ENCODE measurements around the gene IKZF1.

IKZF1 gene

GRCh38 chr7:50355817-50356178 lies 51.3 kb downstream of the IKZF1 start:
- no peak for DNase-seq (ENCODE audit: low read depth)

GRCh38 chr7:50356212-50356944 lies 51.9 kb downstream of the IKZF1 start:
- no peak for DNase-seq (ENCODE audit: low read depth)

DNA sequence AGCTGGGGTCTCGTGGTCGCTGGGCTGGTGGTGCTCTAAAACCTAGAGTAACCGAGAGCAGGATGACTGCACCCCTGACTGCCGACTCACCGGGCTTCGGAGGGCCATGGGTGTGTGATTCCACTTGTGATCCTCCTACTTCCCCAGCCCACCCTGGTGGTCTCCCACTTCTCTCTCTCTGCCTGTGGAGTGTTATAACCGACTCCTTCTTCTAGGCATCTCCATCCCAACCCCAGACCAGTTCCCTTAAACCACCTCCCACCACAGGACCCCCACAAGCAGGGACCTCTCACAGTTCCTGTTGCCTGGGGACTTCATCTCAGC lies 52.4 kb downstream of the IKZF1 start:
- no peak for DNase-seq (ENCODE audit: low read depth)

GRCh38 chr7:50357426-50357825 lies 52.9 kb downstream of the IKZF1 start:
- no peak for DNase-seq (ENCODE audit: low read depth)

GRCh38 chr7:50358041-50358705 lies 53.7 kb downstream of the IKZF1 start:
- DNase-seq (ENCODE audit: low read depth), result no peak

- DNase-seq (ENCODE audit: low read depth), result no peak
Measured at GRCh38 chr7:50358779-50359178, 54.3 kb downstream of the IKZF1 start.

- no peak for DNase-seq (ENCODE audit: low read depth)
Measured at GRCh38 chr7:50359258-50359994, 54.9 kb downstream of the IKZF1 start.

DNA sequence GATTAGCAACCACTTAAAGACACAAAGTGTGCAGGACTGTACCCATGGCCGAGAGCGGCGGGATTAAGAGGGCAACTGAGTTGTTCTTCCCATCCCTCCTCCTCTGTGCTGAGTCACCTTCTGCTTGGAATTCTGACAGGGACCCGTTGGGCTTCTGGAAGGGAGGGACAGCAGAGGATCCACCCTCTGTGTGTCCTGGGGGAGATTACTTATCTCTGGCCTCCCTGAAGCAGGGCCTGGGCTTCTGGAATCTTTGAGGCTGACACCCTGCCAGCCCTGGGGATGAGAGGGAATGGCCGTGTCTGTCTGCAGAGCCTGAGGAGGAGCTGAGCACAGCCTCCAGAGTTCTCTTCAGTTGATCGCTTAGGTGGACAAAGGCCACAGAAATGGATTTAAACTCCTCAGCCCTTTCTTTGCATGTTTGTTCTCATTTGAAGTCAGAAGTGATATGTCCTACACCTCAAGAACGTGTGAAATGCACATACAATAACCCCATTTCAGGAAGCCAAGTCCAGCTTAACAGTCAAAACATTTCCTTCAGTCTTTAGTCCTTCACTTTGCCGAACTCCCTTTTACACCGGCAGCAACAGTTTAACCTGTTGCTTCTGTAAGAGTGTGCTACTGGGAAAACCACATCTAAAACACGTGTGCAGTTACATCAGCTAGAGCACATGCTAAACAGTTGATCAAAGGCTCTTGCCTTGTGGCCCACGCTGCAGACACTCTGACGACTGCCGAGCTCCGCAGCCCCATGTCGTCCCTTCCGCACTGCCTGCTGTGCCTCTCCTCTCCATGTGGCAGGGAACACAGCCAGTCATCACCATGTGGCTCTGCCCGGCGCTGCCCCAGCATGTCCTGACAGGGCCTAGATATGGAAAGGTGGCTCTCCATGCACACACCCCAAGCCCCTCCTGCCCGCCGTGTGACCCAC lies 55.7 kb downstream of the IKZF1 start:
- no peak for DNase-seq (ENCODE audit: low read depth)

GRCh38 chr7:50362142-50362541 lies 57.6 kb downstream of the IKZF1 start:
- no peak for DNase-seq (ENCODE audit: low read depth)

- no peak for DNase-seq (ENCODE audit: low read depth)
Measured at GRCh38 chr7:50362712-50363282, 58.3 kb downstream of the IKZF1 start.

DNA sequence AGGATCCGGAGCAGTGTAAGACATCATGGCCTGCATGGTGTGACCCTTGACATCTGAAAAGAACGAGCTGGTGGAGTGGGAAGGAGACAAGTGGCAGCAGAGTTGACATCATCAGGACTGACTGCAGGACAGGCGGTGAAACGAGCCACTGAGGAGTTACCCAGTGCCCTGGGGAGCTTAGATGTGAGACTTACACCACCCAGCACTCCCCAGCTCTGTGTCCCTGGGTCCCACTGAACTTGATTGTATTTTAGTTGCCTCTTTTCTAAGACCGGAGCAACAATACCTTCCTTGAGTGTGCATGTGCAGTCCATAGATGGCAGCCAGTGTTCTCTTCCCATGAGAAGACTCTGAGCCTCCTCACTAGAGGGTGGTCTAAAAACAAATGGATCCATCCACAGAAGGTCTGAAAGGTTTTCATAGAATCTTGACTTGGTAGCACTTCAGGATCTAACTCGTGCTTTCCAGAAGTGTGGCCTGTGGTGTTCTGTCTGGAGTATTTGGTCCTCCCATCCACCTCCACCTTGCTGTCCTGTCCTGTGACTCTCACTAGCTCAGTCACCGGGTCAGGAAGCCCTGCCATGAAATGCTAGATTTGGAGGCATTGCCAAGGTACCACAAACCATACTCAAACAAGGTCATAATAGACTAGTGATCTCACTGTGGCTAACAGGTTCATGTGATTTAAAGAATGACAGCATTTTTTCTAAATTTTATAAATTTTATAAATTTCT lies 59.0 kb downstream of the IKZF1 start:
- DNase-seq (ENCODE audit: low read depth), result no peak

- no peak for DNase-seq (ENCODE audit: low read depth)
Measured at GRCh38 chr7:50364645-50365044, 60.1 kb downstream of the IKZF1 start.

- no peak for DNase-seq (ENCODE audit: low read depth)
Measured at GRCh38 chr7:50366311-50366710, 61.8 kb downstream of the IKZF1 start.

DNA sequence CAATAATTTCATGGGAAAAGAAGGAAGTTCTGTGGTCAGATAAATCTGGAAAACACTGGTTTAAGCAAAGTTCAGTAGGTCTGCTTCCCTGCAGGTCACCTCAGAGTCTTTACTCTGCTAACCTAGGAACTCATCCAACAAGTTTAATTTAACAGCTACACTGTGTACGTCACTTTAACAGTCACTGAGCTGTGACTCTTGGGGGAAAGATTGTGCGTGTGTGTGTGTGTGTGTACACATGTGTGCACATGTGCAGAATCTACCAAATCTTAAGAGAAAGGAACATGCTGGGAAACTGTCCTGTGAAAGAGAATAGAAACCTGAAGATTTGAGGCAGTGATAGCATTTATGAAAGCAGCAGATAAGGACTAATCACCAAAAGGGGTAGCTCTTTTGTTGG lies 62.6 kb downstream of the IKZF1 start:
- no peak for DNase-seq (ENCODE audit: low read depth)

- DNase-seq (ENCODE audit: low read depth), result no peak
Measured at GRCh38 chr7:50367570-50367969, 63.1 kb downstream of the IKZF1 start.

DNA sequence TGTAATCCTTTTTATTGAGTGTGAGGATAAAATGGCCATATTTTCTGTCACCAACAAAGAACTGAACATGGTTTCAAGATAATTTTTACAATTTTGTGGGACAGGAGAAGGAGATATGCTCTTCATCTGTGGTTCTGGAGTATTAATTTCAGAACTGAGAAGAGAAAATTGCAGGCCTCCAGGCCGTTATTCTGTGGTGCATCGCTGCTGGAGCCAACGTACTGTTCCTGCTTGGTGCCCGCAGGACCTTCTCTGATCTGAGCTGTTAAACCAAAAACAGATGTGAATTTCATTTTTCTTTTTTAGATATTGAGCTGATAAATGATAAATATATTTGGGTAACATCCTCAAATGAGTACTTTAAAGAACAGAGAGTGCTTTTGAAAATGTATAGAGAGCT lies 63.9 kb downstream of the IKZF1 start:
- DNase-seq (ENCODE audit: low read depth), result no peak

DNA sequence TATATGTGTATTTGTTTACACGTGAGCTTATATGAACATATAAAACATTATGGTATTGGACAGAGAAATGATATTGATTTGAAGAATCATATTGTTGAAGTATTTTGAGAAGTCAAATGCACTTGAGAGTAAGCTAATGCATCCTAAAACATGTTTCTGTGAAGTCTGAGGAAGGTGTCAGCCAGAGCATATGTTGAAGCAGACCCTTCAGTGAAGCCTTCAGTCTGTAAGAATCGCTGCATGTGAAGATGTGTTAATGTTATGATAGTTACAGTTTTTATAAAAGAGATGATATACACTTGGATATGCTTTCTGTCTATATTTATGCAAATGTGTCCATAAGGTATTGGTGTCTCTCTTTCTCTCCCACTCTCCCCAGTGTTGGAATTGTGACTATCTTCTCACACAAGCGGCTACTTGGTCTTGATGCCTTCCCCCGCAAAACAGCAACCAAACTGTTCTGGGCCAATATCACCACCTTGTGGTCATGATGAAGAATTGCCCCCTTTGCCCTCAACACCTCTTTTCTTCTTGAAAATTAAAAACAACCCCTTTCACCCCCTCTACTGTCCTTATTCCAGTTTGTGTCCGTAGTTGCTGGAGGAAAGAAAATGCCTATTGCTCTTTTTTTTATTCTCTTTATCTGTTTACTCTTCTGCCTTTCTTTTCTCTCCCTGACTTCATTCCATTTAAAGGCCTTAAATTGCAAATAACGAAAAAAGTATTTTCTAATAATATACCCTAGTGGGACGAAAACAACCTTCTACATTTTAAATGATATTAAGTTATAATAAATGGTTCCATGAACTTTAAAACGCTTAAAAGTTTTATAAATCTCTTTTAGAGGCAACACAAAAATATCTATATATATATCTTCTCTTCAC lies 64.9 kb downstream of the IKZF1 start:
- no peak for DNase-seq (ENCODE audit: low read depth)

- no peak for DNase-seq (ENCODE audit: low read depth)
Measured at GRCh38 chr7:50370884-50371283, 66.4 kb downstream of the IKZF1 start.

GRCh38 chr7:50371551-50372021 lies 67.1 kb downstream of the IKZF1 start:
- no peak for DNase-seq (ENCODE audit: low read depth)

DNA sequence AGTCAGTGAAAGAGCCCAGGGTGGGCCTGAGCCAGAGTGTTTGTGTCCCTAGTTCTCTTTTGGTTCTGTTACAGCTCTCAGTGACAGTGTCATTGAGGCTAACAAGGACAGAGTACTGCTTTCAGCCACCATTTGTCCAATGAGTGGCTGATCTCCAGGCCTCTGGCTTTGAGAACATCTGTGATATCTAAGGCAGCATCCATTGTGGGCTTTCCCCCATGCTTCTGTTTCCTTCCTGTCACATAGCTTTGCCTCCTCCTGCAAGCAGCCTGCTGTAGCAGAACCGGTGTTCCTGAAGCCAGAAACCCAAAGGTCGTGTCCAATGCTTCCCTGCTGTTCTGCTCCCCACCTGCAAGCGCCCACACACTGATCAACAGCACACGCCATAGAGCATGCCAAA lies 68.4 kb downstream of the IKZF1 start:
- DNase-seq (ENCODE audit: low read depth), result no peak

All from non-pigmented ciliary epithelial cell (primary cell).